Epithelial cell of esophagus (primary cell): ENCODE data around the gene CAMK2N1.

ENCODE experiments used
- DNase-seq: peaks from one replicate; pipeline ENCODE4 v3.0.0; 2010; ENCODE audit warnings: low read depth
- H3K4me3 ChIP-seq: 2 replicates; pipeline ENCODE4 v1.5.1; 2011; ENCODE audit warnings: mild to moderate bottlenecking, low read length, control low read depth
- CTCF ChIP-seq: IDR thresholded peaks from 2 replicates; pipeline ENCODE4 v1.5.1; 2011; ENCODE audit warnings: low read depth, mild to moderate bottlenecking, low read length, control low read depth, inconsistent platforms; ENCODE audit not compliant: insufficient read depth; ENCODE audit errors: missing control alignments

CAMK2N1 gene

GRCh38 chr1:20491866-20492265 lies 5.9 kb upstream of the CAMK2N1 start:
- no peak for TF ChIP-seq CTCF
- DNase-seq, result no peak
- no peak overlapping the region for H3K4me3 ChIP-seq

GRCh38 chr1:20491178-20491577 lies 5.2 kb upstream of the CAMK2N1 start:
- DNase-seq, result no peak
- no peak overlapping the region for H3K4me3 ChIP-seq
- TF ChIP-seq CTCF, result no peak

- no peak for DNase-seq
- no peak overlapping the region for H3K4me3 ChIP-seq
- no peak for TF ChIP-seq CTCF
Measured at GRCh38 chr1:20487236-20487590, 1.2 kb upstream of the CAMK2N1 start.

GRCh38 chr1:20486457-20487235 lies 636 bp upstream of the CAMK2N1 start:
- peak; percentile 41 for DNase-seq

GRCh38 chr1:20484519-20485462 lies 1.2 kb downstream of the CAMK2N1 start:
- TF ChIP-seq CTCF, result no peak
- DNase-seq, result no peak
- H3K4me3 ChIP-seq, result peak overlapping the region; percentile 70

More at GRCh38 chr1:20486457-20487235, 636 bp upstream of the CAMK2N1 start:
- no peak for TF ChIP-seq CTCF
- peak overlapping the region; percentile 63 for H3K4me3 ChIP-seq

GRCh38 chr1:20483833-20484518 lies 2.0 kb downstream of the CAMK2N1 start:
- DNase-seq, result peak; percentile 46

More at GRCh38 chr1:20483833-20484518, 2.0 kb downstream of the CAMK2N1 start:
- TF ChIP-seq CTCF, result no peak
- H3K4me3 ChIP-seq, result peak overlapping the region; percentile 70
